ENCODE measurements around the gene RPL27.
"Not testable (repeated sequence)": the region's sequence is repeated elsewhere in the genome, so short reads cannot be mapped to it uniquely, and the experiment has no call there.

Gene RPL27

DNA sequence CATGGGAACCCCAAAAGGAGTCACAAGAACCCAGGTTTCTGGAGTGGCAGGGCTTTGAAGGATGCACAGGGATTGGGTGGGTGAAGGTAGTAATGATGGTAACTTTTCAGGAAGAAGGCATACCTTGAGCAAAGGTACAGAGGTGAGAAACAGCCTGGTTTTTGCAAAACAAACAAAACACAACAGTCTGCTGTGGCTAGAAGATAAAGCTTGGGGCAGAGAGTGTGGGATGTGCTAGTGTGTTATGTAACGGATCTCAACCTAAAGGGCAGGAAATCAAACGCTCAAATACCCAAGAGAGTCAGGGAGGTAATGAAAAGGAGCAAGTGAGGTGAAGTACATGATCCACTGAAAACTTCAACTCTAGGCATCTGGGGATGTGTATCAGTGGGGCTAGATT lies 23.0 kb upstream of the RPL27 start:
- Histone ChIP-seq H4K8ac (ENCODE audit: low read depth, low read length) (no peak overlapping the region), H3K27me3 (ENCODE audit: insufficient read depth, low read length) (no peaks in the 10 kb centered on the region), H3K4me1 (ENCODE audit: control insufficient read depth in 1 of 2, insufficient read depth in 2 of 2, low read length in 2 of 2) (peaks cover 5 to 7% of the 10 kb centered on the region in 2 experiments), H2BK12ac (ENCODE audit: low read length) (no peak overlapping the region), H3K9me3 (ENCODE audit: insufficient read depth, low read depth, low read length) (no peaks in the 10 kb centered on the region), H2AFZ (ENCODE audit: insufficient read depth, low read length, poor library complexity) (no peak overlapping the region), H3K23ac (ENCODE audit: low read length) (no peak overlapping the region), H3K4me2 (ENCODE audit: low read length) (no peak overlapping the region), H3K14ac (ENCODE audit: low read length) (no peak overlapping the region), H4K91ac (ENCODE audit: low read depth, low read length) (no peak overlapping the region), H3K79me1 (ENCODE audit: low read length) (peaks cover 5% of the 10 kb centered on the region), H2AK5ac (ENCODE audit: low read length) (no peak overlapping the region), H3K4me3 (ENCODE audit: low read depth, low read length) (no peak overlapping the region), H2BK120ac (ENCODE audit: insufficient read depth, low read length, poor library complexity) (no peak overlapping the region), H3K79me2 (ENCODE audit: control insufficient read depth, insufficient read depth, low read length, poor library complexity) (peaks cover 2% of the 10 kb centered on the region), H3K18ac (ENCODE audit: low read length) (no peak overlapping the region), H3K36me3 (ENCODE audit: control insufficient read depth in 1 of 2, insufficient read depth in 2 of 2, low read length in 2 of 2) (no peaks in the 10 kb centered on the region), H3K4ac (ENCODE audit: low read depth, low read length) (no peak overlapping the region), H4K12ac (ENCODE audit: low read depth, low read length) (no peak overlapping the region), H3K27ac (ENCODE audit: low read depth, low read length) (no peak overlapping the region), H3K9ac (ENCODE audit: low read length) (no peak overlapping the region), H2BK5ac (ENCODE audit: low read depth, low read length, poor library complexity) (no peak overlapping the region)
- no CpG with 5 or more reads among the region's 2 CpGs for WGBS (ENCODE audit: extremely low coverage, insufficient coverage, insufficient read length)
- no peak for DNase-seq

GRCh38 chr17:42975701-42976100 lies 22.5 kb upstream of the RPL27 start:
- not testable (repeated sequence) for H3K9me3 ChIP-seq (ENCODE audit: insufficient read depth, low read depth, low read length); H2AFZ ChIP-seq (ENCODE audit: insufficient read depth, low read length, poor library complexity); H3K79me1 ChIP-seq (ENCODE audit: low read length); H3K27me3 ChIP-seq (ENCODE audit: insufficient read depth, low read length); H3K23ac ChIP-seq (ENCODE audit: low read length); DNase-seq; H3K9ac ChIP-seq (ENCODE audit: low read length); H3K36me3 ChIP-seq (ENCODE audit: control insufficient read depth in 1 of 2, insufficient read depth in 2 of 2, low read length in 2 of 2); H3K4ac ChIP-seq (ENCODE audit: low read depth, low read length); H4K91ac ChIP-seq (ENCODE audit: low read depth, low read length); H2BK12ac ChIP-seq (ENCODE audit: low read length); H4K8ac ChIP-seq (ENCODE audit: low read depth, low read length); H3K14ac ChIP-seq (ENCODE audit: low read length); H3K4me3 ChIP-seq (ENCODE audit: low read depth, low read length); H3K18ac ChIP-seq (ENCODE audit: low read length); H2BK120ac ChIP-seq (ENCODE audit: insufficient read depth, low read length, poor library complexity); H2BK5ac ChIP-seq (ENCODE audit: low read depth, low read length, poor library complexity); H2AK5ac ChIP-seq (ENCODE audit: low read length); H3K27ac ChIP-seq (ENCODE audit: low read depth, low read length); H3K4me1 ChIP-seq (ENCODE audit: control insufficient read depth in 1 of 2, insufficient read depth in 2 of 2, low read length in 2 of 2); H4K12ac ChIP-seq (ENCODE audit: low read depth, low read length); H3K79me2 ChIP-seq (ENCODE audit: control insufficient read depth, insufficient read depth, low read length, poor library complexity); H3K4me2 ChIP-seq (ENCODE audit: low read length)
- no CpG with 5 or more reads among the region's 16 CpGs for WGBS (ENCODE audit: extremely low coverage, insufficient coverage, insufficient read length)

DNA sequence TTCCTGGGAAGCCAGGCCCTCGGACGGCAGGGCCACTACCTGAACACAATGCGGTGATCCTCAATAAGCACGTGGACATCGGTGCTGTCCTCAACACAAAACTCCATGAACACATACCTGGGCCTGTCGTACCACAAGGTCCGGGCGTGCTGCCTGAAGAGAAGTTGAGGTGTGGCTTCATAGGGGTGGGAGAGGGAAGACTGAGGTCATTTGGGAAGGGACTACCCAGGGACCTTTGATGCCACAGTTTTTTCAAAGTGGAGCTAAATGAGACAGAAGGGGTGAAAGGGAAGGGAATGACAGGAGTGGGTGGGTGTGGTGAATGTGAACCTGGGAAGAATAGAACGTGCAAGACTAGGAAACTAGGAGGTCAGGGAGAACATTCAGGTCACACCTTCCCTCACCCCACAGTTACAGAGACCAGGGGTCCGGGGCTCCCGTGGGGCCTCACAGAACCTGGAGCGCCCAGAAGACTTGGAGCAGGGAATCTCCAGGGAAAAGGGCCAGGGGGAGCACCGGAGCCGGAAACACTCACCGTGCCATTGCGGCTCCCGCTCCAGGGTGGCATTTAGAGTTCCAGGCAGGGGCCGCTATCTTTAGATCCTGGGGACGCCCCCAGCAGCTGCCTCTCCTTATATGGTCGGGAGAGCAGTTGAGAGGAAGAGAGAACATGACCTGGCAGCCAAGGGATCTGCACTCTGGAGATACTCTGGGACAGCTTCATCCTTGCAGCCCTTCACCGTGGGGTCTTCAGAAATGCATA lies 18.5 kb upstream of the RPL27 start, which contains the start of gene PTGES3L:
Gene PTGES3L, minus strand, starts transcription at position 570 of the 763 bp plus-strand sequence. Its CDS starts 27 bp downstream, at position 543.
- H3K4me3 ChIP-seq (ENCODE audit: low read depth, low read length), result peak within 1 kb of the TSS; percentile 85
- H4K12ac ChIP-seq (ENCODE audit: low read depth, low read length), result peak within 1 kb of the TSS; percentile 74
- peak within 1 kb of the TSS; percentile 83 for H3K14ac ChIP-seq (ENCODE audit: low read length)
- peak within 1 kb of the TSS; percentile 41 for H2BK12ac ChIP-seq (ENCODE audit: low read length)
- H4K8ac ChIP-seq (ENCODE audit: low read depth, low read length), result peak within 1 kb of the TSS; percentile 94
- H2AFZ ChIP-seq (ENCODE audit: insufficient read depth, low read length, poor library complexity), result peak within 1 kb of the TSS; percentile 87
- H3K27me3 ChIP-seq (ENCODE audit: insufficient read depth, low read length), result no peaks in the 10 kb centered on the region
- peak within 1 kb of the TSS; percentile 71 for H4K91ac ChIP-seq (ENCODE audit: low read depth, low read length)
- peak within 1 kb of the TSS; percentile 76 for H3K4me2 ChIP-seq (ENCODE audit: low read length)
- H2BK5ac ChIP-seq (ENCODE audit: low read depth, low read length, poor library complexity), result peak within 1 kb of the TSS; percentile 42
- peak within 1 kb of the TSS; percentile 65 for H3K27ac ChIP-seq (ENCODE audit: low read depth, low read length)
- no peak within 1 kb of the TSS for H3K23ac ChIP-seq (ENCODE audit: low read length)
- H3K4ac ChIP-seq (ENCODE audit: low read depth, low read length), result peak within 1 kb of the TSS; percentile 47
- peaks cover 10% of the 10 kb centered on the region for H3K79me2 ChIP-seq (ENCODE audit: control insufficient read depth, insufficient read depth, low read length, poor library complexity)
- H3K36me3 ChIP-seq (ENCODE audit: control insufficient read depth in 1 of 2, insufficient read depth in 2 of 2, low read length in 2 of 2), result no peaks in the 10 kb centered on the region
- peaks cover 9% of the 10 kb centered on the region for H3K79me1 ChIP-seq (ENCODE audit: low read length)
- DNase-seq, result peak; percentile 66 to 77
- WGBS (ENCODE audit: extremely low coverage, insufficient coverage, insufficient read length), result no CpG with 5 or more reads among the region's 21 CpGs
- peak within 1 kb of the TSS; percentile 64 for H2BK120ac ChIP-seq (ENCODE audit: insufficient read depth, low read length, poor library complexity)
- H3K9ac ChIP-seq (ENCODE audit: low read length), result peak within 1 kb of the TSS; percentile 62
- H3K18ac ChIP-seq (ENCODE audit: low read length), result peak within 1 kb of the TSS; percentile 71
- peaks cover 5 to 7% of the 10 kb centered on the region in 2 experiments for H3K4me1 ChIP-seq (ENCODE audit: control insufficient read depth in 1 of 2, insufficient read depth in 2 of 2, low read length in 2 of 2)
- no peaks in the 10 kb centered on the region for H3K9me3 ChIP-seq (ENCODE audit: insufficient read depth, low read depth, low read length)
- peak within 1 kb of the TSS; percentile 4 for H2AK5ac ChIP-seq (ENCODE audit: low read length)

DNA sequence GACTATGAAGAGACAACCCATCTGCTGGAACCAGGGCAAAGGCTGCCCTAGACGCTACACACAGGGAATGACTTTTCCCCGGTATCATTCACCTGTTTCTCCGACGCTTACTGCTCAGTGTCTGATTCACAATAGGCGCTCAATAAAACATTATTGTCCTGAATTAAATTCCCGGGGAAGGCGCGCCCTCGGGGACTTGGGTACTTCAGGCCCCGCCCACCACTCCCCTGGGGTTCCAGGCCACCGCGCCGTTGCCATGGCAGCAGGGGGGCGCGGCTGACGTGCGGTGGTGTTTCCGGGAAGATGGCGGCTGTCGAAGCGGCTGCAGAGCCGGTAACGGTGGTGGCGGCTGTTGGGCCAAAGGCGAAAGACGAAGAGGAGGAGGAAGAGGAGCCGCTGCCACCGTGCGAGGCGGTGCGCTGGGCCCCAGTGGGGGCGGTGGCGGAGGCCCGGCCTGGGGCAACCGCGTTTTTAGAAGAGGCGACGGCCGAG lies 17.9 kb upstream of the RPL27 start, which contains the start of gene RUNDC1:
Gene RUNDC1, plus strand, starts transcription at position 292 of the 492 bp plus-strand sequence. Its CDS starts 12 bp downstream, at position 304.
- H4K91ac ChIP-seq (ENCODE audit: low read depth, low read length), result peak within 1 kb of the TSS; percentile 71
- H3K36me3 ChIP-seq (ENCODE audit: control insufficient read depth in 1 of 2, insufficient read depth in 2 of 2, low read length in 2 of 2), result peaks cover 2 to 3% of the 10 kb centered on the region in 2 experiments
- H3K4me3 ChIP-seq (ENCODE audit: low read depth, low read length), result peak within 1 kb of the TSS; percentile 85
- peak; percentile 74 to 84 for DNase-seq
- H2BK12ac ChIP-seq (ENCODE audit: low read length), result peak within 1 kb of the TSS; percentile 41
- H3K9me3 ChIP-seq (ENCODE audit: insufficient read depth, low read depth, low read length), result no peaks in the 10 kb centered on the region
- no peaks in the 10 kb centered on the region for H3K27me3 ChIP-seq (ENCODE audit: insufficient read depth, low read length)
- H2AFZ ChIP-seq (ENCODE audit: insufficient read depth, low read length, poor library complexity), result peak within 1 kb of the TSS; percentile 87
- peak within 1 kb of the TSS; percentile 64 for H2BK120ac ChIP-seq (ENCODE audit: insufficient read depth, low read length, poor library complexity)
- peak within 1 kb of the TSS; percentile 62 for H3K9ac ChIP-seq (ENCODE audit: low read length)
- peak within 1 kb of the TSS; percentile 47 for H3K4ac ChIP-seq (ENCODE audit: low read depth, low read length)
- WGBS (ENCODE audit: extremely low coverage, insufficient coverage, insufficient read length), result no CpG with 5 or more reads among the region's 39 CpGs
- peak within 1 kb of the TSS; percentile 76 for H3K4me2 ChIP-seq (ENCODE audit: low read length)
- H3K18ac ChIP-seq (ENCODE audit: low read length), result peak within 1 kb of the TSS; percentile 71
- peak within 1 kb of the TSS; percentile 83 for H3K14ac ChIP-seq (ENCODE audit: low read length)
- H3K27ac ChIP-seq (ENCODE audit: low read depth, low read length), result peak within 1 kb of the TSS; percentile 65
- H4K12ac ChIP-seq (ENCODE audit: low read depth, low read length), result peak within 1 kb of the TSS; percentile 74
- peaks cover 10% of the 10 kb centered on the region for H3K79me2 ChIP-seq (ENCODE audit: control insufficient read depth, insufficient read depth, low read length, poor library complexity)
- H2AK5ac ChIP-seq (ENCODE audit: low read length), result peak within 1 kb of the TSS; percentile 4
- peaks cover 9% of the 10 kb centered on the region for H3K79me1 ChIP-seq (ENCODE audit: low read length)
- H3K23ac ChIP-seq (ENCODE audit: low read length), result no peak within 1 kb of the TSS
- H2BK5ac ChIP-seq (ENCODE audit: low read depth, low read length, poor library complexity), result peak within 1 kb of the TSS; percentile 42
- H3K4me1 ChIP-seq (ENCODE audit: control insufficient read depth in 1 of 2, insufficient read depth in 2 of 2, low read length in 2 of 2), result peaks cover 5 to 7% of the 10 kb centered on the region in 2 experiments
- H4K8ac ChIP-seq (ENCODE audit: low read depth, low read length), result peak within 1 kb of the TSS; percentile 94

Measured in trophoblast cell (in vitro differentiated cells and primary cell).